ENCODE data around the gene PAX5.

PAX5 gene

DNA sequence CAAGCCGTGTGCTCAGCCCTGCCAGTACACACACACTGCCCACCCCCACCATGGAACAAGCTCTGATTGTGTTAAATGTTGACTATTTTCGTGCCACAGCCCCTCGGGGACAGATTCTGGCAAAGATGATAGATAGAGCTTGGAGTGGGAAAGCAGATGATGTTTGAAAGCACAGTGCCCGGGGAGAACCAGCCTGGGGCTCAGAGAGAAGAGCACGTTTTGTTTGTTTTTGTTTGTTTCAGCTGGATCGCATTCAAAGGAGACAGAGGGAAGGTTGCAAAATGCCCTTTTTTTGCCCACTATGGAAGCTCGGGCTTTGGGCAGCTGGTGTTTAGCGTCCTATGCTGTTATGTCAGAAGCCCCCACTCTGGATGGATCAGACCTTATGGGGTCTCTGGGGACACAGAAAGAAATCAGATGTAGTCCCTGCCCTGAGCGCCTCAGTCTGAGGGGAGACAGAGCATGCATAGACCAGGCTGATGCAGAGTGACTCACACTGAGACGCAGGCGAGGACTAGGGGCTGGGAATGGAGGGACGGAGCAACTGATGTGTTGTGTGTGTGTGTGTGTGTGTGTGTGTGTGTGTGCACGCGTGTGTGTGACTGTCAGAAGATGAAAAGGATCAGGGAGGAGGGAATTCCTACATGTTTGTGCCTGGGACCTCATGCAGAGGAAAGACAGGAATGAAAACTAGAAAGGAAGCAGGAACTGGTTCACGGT lies 231.7 kb downstream of the PAX5 start:
- no peak for DNase-seq (ENCODE audit: low read depth)

DNA sequence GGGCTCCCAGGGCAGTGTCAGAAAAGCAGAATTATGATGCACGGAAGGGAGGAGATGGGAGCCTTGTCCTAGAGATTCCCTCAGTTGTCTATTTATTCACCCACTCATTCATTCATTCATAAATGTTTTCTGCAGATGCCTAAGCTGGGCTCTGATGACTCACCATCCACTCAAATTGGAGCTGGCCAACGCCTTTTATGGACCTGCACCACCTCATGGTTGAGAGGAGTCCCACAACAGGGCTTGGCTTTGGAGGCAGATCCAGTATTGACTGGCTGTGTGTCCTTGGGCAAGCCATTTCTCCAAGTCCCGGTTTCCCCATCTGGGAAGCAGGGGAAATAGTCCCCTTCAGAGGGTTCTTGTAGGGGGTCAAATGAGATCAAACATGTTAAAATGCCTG lies 233.6 kb downstream of the PAX5 start:
- no peak for DNase-seq (ENCODE audit: low read depth)

- no peak for DNase-seq (ENCODE audit: low read depth)
Measured at GRCh38 chr9:36798350-36799065, 235.6 kb downstream of the PAX5 start.

- DNase-seq (ENCODE audit: low read depth), result no peak
Measured at GRCh38 chr9:36797471-36798220, 236.4 kb downstream of the PAX5 start.

GRCh38 chr9:36796671-36797419 lies 237.2 kb downstream of the PAX5 start:
- no peak for DNase-seq (ENCODE audit: low read depth)

DNA sequence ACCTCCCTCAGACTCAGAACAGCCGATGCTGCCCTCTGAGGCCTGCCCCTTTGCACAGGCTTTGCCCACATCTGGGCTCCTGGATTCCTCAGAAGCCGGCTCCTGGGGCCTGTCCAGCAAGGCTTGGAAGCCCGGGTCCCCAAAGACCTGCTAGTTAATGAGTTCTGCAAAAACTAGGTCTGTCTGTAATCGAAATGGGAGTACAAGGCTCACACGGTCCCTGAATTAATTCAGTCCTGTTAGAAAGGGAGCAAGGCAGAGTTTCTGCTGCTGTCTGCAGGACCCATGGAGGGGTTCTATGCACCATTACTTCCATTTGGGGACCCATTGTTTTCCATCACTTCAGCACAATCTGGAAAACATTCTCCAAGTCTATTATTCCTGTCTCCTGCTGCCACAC lies 239.6 kb downstream of the PAX5 start:
- no peak for DNase-seq (ENCODE audit: low read depth)

DNA sequence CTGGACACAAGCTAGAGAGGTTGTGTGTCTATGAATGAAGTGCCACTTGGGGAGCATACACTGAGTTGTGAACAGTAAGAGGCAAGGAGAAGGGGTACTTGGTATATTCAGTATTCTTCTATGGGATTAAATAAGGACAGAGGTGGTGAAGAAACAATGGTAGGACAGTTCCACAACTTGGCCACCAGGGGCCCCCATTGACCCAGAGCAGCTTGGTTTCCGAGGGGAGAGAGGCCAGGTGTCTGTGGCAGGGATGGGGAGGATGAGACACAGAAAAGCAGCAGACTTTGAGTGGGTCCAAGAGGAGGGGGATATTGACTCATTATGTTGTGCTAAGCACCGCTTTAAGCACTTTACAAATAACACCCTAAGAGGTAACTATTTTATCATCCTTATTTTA lies 240.8 kb downstream of the PAX5 start:
- DNase-seq (ENCODE audit: low read depth), result no peak

GRCh38 chr9:36791222-36791950 lies 242.7 kb downstream of the PAX5 start:
- no peak for DNase-seq (ENCODE audit: low read depth)

DNA sequence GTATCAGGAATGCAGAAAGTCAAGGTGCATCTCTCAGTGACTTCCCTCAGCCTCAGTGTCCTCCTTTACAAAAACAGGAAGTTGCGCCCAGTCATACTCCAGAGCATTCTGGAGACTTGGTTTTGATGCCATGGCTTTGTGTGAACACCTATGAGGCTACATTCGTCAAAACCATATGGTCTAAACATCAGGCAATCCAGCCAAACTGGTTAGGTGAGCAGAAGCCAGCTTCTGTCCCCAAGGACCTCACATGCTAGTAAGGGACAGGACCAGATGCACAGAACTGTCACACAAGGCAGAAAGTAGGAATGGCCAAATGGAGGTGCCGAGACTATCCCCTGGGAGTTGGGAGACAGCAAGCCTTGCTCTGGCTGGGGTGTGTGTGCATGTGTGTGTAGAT lies 244.2 kb downstream of the PAX5 start:
- no peak for DNase-seq (ENCODE audit: low read depth)

- no peak for DNase-seq (ENCODE audit: low read depth)
Measured at GRCh38 chr9:36788534-36788933, 245.5 kb downstream of the PAX5 start.

DNA sequence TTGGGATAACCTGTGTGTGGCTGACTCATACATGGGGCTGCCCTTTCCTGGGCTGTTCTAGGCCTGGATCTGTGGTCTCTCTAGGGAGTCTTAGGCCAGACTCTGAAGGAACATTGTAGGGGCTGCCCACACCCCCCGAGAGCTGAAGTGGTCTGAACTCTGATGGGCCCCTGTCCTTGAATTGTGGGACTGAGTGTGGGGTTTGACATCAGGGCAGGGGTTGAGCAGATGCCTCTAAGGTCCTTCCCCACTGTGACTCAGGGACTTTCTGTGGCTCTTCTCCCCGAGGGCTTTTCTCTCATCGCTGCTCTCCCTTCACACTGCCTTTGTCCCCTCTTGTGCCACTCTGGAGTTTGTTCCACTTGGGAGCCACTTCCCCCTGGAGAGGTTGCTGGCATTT lies 246.4 kb downstream of the PAX5 start:
- DNase-seq (ENCODE audit: low read depth), result no peak
